ENCODE measurements around the gene NINJ2. TPM values are rescaled to one million over a fixed set of nuclear protein-coding genes. Genes with fewer than 3 reads are reported as not detected.

NINJ2 gene
- total and polyA plus RNA-seq, 10 of the 15 experiments (the other 5 are each of a cell fraction or from before 2014, with no cell fraction given), result 8.9 to 51.6 (median 21.3) TPM

DNA sequence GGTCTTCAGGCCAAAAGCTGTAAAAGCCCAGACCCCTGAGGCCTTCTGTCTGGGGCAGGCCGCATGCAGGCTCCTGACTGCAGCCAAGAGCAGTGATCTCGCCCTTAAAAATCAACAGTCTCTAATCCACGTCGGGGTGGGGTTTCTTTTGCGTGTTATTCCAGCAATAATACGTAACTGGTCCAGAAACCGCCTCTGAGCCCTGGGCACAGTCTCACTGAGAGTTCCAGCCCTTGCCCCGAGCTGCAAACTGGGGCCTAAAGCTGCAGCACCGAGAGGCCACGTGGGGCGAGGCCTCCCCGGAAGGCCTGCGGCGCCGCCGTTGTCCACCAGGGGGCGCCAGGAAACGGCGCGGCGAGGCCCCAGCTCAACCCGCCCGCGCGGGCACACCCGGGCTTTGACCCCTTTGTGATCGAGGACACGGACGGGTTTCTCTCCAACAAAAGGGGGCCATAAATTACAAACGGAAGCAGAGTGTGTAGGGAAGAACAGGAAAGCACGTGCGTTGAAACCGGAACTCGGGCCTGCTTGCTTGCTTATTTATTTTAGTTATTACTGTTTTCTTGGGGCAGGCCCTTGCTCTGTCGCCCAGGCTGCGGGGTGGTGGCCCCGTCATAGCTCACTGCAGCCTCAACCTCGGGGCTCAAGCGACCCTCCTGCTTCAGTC is 87.2 kb downstream of the NINJ2 start (continued):
- TF ChIP-seq, protein P1, sequence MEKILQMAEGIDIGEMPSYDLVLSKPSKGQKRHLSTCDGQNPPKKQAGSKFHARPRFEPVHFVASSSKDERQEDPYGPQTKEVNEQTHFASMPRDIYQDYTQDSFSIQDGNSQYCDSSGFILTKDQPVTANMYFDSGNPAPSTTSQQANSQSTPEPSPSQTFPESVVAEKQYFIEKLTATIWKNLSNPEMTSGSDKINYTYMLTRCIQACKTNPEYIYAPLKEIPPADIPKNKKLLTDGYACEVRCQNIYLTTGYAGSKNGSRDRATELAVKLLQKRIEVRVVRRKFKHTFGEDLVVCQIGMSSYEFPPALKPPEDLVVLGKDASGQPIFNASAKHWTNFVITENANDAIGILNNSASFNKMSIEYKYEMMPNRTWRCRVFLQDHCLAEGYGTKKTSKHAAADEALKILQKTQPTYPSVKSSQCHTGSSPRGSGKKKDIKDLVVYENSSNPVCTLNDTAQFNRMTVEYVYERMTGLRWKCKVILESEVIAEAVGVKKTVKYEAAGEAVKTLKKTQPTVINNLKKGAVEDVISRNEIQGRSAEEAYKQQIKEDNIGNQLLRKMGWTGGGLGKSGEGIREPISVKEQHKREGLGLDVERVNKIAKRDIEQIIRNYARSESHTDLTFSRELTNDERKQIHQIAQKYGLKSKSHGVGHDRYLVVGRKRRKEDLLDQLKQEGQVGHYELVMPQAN (conservative IDR thresholded peaks at IDR 0.05), result no peak
- no peak for TF ChIP-seq PAX5 (IDR thresholded peaks at IDR 0.05; ENCODE audit: borderline replicate concordance, low read depth, low read length)
- peak; percentile 11; the same call in 1 of the 2 replicates for TF ChIP-seq MXI1 (IDR thresholded peaks at IDR 0.05; ENCODE audit: low read depth, low read length)
- no peak for TF ChIP-seq NBN (IDR thresholded peaks at IDR 0.05)
- TF ChIP-seq RFX5 (IDR thresholded peaks at IDR 0.05; ENCODE audit: low read depth, low read length), result no peak
- peak; percentile 85 for TF ChIP-seq NR2F1 (conservative IDR thresholded peaks at IDR 0.05)
- TF ChIP-seq, protein P2, sequence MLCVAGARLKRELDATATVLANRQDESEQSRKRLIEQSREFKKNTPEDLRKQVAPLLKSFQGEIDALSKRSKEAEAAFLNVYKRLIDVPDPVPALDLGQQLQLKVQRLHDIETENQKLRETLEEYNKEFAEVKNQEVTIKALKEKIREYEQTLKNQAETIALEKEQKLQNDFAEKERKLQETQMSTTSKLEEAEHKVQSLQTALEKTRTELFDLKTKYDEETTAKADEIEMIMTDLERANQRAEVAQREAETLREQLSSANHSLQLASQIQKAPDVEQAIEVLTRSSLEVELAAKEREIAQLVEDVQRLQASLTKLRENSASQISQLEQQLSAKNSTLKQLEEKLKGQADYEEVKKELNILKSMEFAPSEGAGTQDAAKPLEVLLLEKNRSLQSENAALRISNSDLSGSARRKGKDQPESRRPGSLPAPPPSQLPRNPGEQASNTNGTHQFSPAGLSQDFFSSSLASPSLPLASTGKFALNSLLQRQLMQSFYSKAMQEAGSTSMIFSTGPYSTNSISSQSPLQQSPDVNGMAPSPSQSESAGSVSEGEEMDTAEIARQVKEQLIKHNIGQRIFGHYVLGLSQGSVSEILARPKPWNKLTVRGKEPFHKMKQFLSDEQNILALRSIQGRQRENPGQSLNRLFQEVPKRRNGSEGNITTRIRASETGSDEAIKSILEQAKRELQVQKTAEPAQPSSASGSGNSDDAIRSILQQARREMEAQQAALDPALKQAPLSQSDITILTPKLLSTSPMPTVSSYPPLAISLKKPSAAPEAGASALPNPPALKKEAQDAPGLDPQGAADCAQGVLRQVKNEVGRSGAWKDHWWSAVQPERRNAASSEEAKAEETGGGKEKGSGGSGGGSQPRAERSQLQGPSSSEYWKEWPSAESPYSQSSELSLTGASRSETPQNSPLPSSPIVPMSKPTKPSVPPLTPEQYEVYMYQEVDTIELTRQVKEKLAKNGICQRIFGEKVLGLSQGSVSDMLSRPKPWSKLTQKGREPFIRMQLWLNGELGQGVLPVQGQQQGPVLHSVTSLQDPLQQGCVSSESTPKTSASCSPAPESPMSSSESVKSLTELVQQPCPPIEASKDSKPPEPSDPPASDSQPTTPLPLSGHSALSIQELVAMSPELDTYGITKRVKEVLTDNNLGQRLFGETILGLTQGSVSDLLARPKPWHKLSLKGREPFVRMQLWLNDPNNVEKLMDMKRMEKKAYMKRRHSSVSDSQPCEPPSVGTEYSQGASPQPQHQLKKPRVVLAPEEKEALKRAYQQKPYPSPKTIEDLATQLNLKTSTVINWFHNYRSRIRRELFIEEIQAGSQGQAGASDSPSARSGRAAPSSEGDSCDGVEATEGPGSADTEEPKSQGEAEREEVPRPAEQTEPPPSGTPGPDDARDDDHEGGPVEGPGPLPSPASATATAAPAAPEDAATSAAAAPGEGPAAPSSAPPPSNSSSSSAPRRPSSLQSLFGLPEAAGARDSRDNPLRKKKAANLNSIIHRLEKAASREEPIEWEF (IDR thresholded peaks at IDR 0.05; ENCODE audit: insufficient replicate concordance, low read depth, low read length), result no peak
- no peak for TF ChIP-seq SIX5 (IDR thresholded peaks at IDR 0.05; ENCODE audit: low read depth, low read length, severe bottlenecking)
- TF ChIP-seq CHD1 (IDR thresholded peaks at IDR 0.05; ENCODE audit: low read depth, low read length), result no peak
- TF ChIP-seq RELA (IDR thresholded peaks at IDR 0.05; ENCODE audit: borderline replicate concordance, partially characterized antibody), result peak; percentile 72
- no peak for TF ChIP-seq TARDBP (IDR thresholded peaks at IDR 0.05; ENCODE audit: borderline replicate concordance)
- TF ChIP-seq POLR2AphosphoS2 (IDR thresholded peaks at IDR 0.05; ENCODE audit: low read depth, low read length), result no peak
- TF ChIP-seq CHD2 (IDR thresholded peaks at IDR 0.05; ENCODE audit: borderline replicate concordance, low read depth, low read length), result no peak
- TF ChIP-seq ZNF384 (IDR thresholded peaks at IDR 0.05; ENCODE audit: borderline replicate concordance, low read depth, low read length), result no peak
- TF ChIP-seq EED (IDR thresholded peaks at IDR 0.05; ENCODE audit: low read depth), result 0 out of 2 replicates have a peak, but pooled peaks have one; percentile 15
- TF ChIP-seq, protein P3, sequence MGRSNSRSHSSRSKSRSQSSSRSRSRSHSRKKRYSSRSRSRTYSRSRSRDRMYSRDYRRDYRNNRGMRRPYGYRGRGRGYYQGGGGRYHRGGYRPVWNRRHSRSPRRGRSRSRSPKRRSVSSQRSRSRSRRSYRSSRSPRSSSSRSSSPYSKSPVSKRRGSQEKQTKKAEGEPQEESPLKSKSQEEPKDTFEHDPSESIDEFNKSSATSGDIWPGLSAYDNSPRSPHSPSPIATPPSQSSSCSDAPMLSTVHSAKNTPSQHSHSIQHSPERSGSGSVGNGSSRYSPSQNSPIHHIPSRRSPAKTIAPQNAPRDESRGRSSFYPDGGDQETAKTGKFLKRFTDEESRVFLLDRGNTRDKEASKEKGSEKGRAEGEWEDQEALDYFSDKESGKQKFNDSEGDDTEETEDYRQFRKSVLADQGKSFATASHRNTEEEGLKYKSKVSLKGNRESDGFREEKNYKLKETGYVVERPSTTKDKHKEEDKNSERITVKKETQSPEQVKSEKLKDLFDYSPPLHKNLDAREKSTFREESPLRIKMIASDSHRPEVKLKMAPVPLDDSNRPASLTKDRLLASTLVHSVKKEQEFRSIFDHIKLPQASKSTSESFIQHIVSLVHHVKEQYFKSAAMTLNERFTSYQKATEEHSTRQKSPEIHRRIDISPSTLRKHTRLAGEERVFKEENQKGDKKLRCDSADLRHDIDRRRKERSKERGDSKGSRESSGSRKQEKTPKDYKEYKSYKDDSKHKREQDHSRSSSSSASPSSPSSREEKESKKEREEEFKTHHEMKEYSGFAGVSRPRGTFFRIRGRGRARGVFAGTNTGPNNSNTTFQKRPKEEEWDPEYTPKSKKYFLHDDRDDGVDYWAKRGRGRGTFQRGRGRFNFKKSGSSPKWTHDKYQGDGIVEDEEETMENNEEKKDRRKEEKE (IDR thresholded peaks at IDR 0.05), result no peak
- TF ChIP-seq, protein P4, sequence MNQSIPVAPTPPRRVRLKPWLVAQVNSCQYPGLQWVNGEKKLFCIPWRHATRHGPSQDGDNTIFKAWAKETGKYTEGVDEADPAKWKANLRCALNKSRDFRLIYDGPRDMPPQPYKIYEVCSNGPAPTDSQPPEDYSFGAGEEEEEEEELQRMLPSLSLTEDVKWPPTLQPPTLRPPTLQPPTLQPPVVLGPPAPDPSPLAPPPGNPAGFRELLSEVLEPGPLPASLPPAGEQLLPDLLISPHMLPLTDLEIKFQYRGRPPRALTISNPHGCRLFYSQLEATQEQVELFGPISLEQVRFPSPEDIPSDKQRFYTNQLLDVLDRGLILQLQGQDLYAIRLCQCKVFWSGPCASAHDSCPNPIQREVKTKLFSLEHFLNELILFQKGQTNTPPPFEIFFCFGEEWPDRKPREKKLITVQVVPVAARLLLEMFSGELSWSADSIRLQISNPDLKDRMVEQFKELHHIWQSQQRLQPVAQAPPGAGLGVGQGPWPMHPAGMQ (IDR thresholded peaks at IDR 0.05; ENCODE audit: borderline replicate concordance), result no peak
- TF ChIP-seq, protein P5, sequence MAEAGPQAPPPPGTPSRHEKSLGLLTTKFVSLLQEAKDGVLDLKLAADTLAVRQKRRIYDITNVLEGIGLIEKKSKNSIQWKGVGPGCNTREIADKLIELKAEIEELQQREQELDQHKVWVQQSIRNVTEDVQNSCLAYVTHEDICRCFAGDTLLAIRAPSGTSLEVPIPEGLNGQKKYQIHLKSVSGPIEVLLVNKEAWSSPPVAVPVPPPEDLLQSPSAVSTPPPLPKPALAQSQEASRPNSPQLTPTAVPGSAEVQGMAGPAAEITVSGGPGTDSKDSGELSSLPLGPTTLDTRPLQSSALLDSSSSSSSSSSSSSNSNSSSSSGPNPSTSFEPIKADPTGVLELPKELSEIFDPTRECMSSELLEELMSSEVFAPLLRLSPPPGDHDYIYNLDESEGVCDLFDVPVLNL (IDR thresholded peaks at IDR 0.05; ENCODE audit: low read depth, low read length), result no peak

Data from GM12878 (cell line).